ENCODE results near the gene MCM5.
A peak's percentile ranks its signal among the peaks of the same experiment; 100 is the strongest.
"Not testable (repeated sequence)": the region's sequence is repeated elsewhere in the genome, so short reads cannot be mapped to it uniquely, and the experiment has no call there.

MCM5 gene

GRCh38 chr22:35438673-35439364 is 38.9 kb downstream of the MCM5 start:
- H3K4me1 ChIP-seq (ENCODE audit: control insufficient read depth in 2 of 2, insufficient read depth in 2 of 2, low read length in 2 of 2); H3K27me3 ChIP-seq (ENCODE audit: control insufficient read depth in 2 of 2, insufficient read depth in 2 of 2, low read length in 2 of 2); H3K9me3 ChIP-seq (ENCODE audit: control insufficient read depth in 2 of 2, low read length in 2 of 2); H3K9ac ChIP-seq (ENCODE audit: low read depth in 1 of 2, low read length in 2 of 2); H3K4me3 ChIP-seq (ENCODE audit: low read length in 2 of 2); H3K27ac ChIP-seq (ENCODE audit: low read depth in 2 of 2, low read length in 2 of 2); H3K36me3 ChIP-seq (ENCODE audit: control insufficient read depth in 2 of 2, insufficient read depth in 2 of 2, low read length in 2 of 2): not testable (repeated sequence)

GRCh38 chr22:35439365-35439717 is 39.4 kb downstream of the MCM5 start:
- Histone ChIP-seq H3K9me3 (ENCODE audit: control insufficient read depth in 2 of 2, low read length in 2 of 2) (no peaks in the 10 kb centered on the region), H3K4me3 (ENCODE audit: low read length in 2 of 2) (no peak overlapping the region), H3K36me3 (ENCODE audit: control insufficient read depth in 2 of 2, insufficient read depth in 2 of 2, low read length in 2 of 2) (no peaks in the 10 kb centered on the region), H3K4me1 (ENCODE audit: control insufficient read depth in 2 of 2, insufficient read depth in 2 of 2, low read length in 2 of 2) (no peaks in the 10 kb centered on the region), H3K27me3 (ENCODE audit: control insufficient read depth in 2 of 2, insufficient read depth in 2 of 2, low read length in 2 of 2) (no peaks in the 10 kb centered on the region), H3K27ac (ENCODE audit: low read depth in 2 of 2, low read length in 2 of 2) (no peak overlapping the region), H3K9ac (ENCODE audit: low read depth in 1 of 2, low read length in 2 of 2) (no peak overlapping the region)

DNA sequence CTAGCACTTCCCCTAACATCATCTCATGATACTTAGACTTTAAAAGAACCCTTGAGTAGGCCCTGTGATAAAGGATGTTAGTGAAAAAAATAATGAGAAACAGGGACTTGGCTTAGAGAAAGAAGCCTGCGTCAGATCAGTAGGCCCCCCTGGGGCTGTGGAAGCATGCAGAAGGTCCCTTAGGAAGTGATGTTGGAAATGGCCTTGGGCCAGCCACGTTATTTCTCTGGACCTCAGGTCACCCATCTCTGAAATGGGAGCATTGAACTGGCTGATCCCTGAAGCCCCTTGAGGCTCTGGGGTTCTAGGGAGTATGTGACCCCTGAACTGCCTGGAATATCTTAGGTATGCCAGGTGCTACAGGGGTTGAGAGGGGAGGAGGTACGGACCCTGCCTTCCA is 40.2 kb downstream of the MCM5 start:
- Histone ChIP-seq H3K9me3 (ENCODE audit: control insufficient read depth in 2 of 2, low read length in 2 of 2) (no peaks in the 10 kb centered on the region), H3K9ac (ENCODE audit: low read depth in 1 of 2, low read length in 2 of 2) (no peak overlapping the region), H3K4me1 (ENCODE audit: control insufficient read depth in 2 of 2, insufficient read depth in 2 of 2, low read length in 2 of 2) (no peaks in the 10 kb centered on the region), H3K4me3 (ENCODE audit: low read length in 2 of 2) (no peak overlapping the region), H3K36me3 (ENCODE audit: control insufficient read depth in 2 of 2, insufficient read depth in 2 of 2, low read length in 2 of 2) (no peaks in the 10 kb centered on the region), H3K27me3 (ENCODE audit: control insufficient read depth in 2 of 2, insufficient read depth in 2 of 2, low read length in 2 of 2) (no peaks in the 10 kb centered on the region), H3K27ac (ENCODE audit: low read depth in 2 of 2, low read length in 2 of 2) (no peak overlapping the region)

DNA sequence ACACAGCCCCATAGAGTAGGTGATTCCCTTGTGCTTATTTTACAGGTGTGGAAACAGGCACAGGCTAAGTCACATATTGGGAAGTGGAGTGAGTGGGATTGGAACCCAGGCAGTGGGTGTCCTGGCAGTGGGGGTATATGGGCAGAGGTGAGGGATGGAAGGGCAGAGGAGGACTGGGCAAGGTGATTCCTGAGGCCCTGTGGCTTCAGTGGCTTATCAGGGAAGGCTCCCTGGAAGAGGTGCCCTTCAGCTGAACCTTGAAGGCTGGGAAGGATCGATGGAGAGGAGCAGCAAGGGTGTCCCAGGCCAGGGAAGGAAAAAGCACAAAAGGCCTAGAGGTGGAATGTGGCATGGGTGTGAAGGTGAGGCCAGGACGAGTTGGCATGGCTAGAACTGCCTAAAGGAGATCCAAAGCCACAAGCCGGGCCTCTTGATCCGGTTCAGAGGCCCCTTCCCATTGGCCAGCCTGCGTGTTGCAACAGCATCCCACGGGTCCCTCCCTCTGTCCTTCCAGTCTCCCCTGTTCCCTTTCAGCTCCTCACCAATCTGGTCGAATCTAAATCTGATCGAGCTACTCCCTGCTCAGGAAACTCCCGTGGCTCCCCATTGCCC is 41.7 kb downstream of the MCM5 start:
- no peak overlapping the region for H3K27ac ChIP-seq (ENCODE audit: low read depth in 2 of 2, low read length in 2 of 2)
- no peak overlapping the region for H3K4me3 ChIP-seq (ENCODE audit: low read length in 2 of 2)
- no peaks in the 10 kb centered on the region for H3K27me3 ChIP-seq (ENCODE audit: control insufficient read depth in 2 of 2, insufficient read depth in 2 of 2, low read length in 2 of 2)
- H3K9me3 ChIP-seq (ENCODE audit: control insufficient read depth in 2 of 2, low read length in 2 of 2), result no peaks in the 10 kb centered on the region
- H3K4me1 ChIP-seq (ENCODE audit: control insufficient read depth in 2 of 2, insufficient read depth in 2 of 2, low read length in 2 of 2), result peaks cover 0 to under 1% of the 10 kb centered on the region in 2 donors
- no peak overlapping the region for H3K9ac ChIP-seq (ENCODE audit: low read depth in 1 of 2, low read length in 2 of 2)
- no peaks in the 10 kb centered on the region for H3K36me3 ChIP-seq (ENCODE audit: control insufficient read depth in 2 of 2, insufficient read depth in 2 of 2, low read length in 2 of 2)

GRCh38 chr22:35442471-35442870 is 42.5 kb downstream of the MCM5 start:
- H3K4me3 ChIP-seq (ENCODE audit: low read length in 2 of 2), result no peak overlapping the region
- H3K4me1 ChIP-seq (ENCODE audit: control insufficient read depth in 2 of 2, insufficient read depth in 2 of 2, low read length in 2 of 2), result peaks cover 4 to 9% of the 10 kb centered on the region in 2 donors
- H3K36me3 ChIP-seq (ENCODE audit: control insufficient read depth in 2 of 2, insufficient read depth in 2 of 2, low read length in 2 of 2), result no peaks in the 10 kb centered on the region
- H3K9ac ChIP-seq (ENCODE audit: low read depth in 1 of 2, low read length in 2 of 2), result no peak overlapping the region
- no peak overlapping the region for H3K27ac ChIP-seq (ENCODE audit: low read depth in 2 of 2, low read length in 2 of 2)
- no peaks in the 10 kb centered on the region for H3K27me3 ChIP-seq (ENCODE audit: control insufficient read depth in 2 of 2, insufficient read depth in 2 of 2, low read length in 2 of 2)
- no peaks in the 10 kb centered on the region for H3K9me3 ChIP-seq (ENCODE audit: control insufficient read depth in 2 of 2, low read length in 2 of 2)

DNA sequence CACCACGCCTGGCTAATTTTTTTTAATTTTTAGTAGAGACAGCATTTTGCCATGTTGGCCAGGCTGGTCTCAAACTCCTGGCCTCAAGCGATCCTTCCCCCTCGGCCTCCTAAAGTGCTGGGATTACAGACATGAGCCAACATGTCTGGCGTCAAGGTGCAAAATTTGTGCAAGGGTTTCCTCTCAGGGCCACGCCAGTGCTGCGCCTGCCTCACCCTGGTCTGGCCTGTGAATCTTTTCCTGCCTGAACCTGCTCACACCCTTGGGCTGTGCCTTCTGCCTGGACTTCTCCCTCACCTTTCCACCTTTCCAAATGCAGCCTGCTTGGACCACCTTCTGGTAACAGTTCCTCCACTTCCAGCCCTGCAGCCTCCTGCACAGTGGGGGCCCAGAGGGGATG is 43.4 kb downstream of the MCM5 start:
- no peaks in the 10 kb centered on the region for H3K36me3 ChIP-seq (ENCODE audit: control insufficient read depth in 2 of 2, insufficient read depth in 2 of 2, low read length in 2 of 2)
- no peaks in the 10 kb centered on the region for H3K27me3 ChIP-seq (ENCODE audit: control insufficient read depth in 2 of 2, insufficient read depth in 2 of 2, low read length in 2 of 2)
- H3K4me1 ChIP-seq (ENCODE audit: control insufficient read depth in 2 of 2, insufficient read depth in 2 of 2, low read length in 2 of 2), result peaks cover 11 to 17% of the 10 kb centered on the region in 2 donors
- H3K9ac ChIP-seq (ENCODE audit: low read depth in 1 of 2, low read length in 2 of 2), result no peak overlapping the region
- H3K4me3 ChIP-seq (ENCODE audit: low read length in 2 of 2), result no peak overlapping the region
- H3K27ac ChIP-seq (ENCODE audit: low read depth in 2 of 2, low read length in 2 of 2), result no peak overlapping the region
- no peaks in the 10 kb centered on the region for H3K9me3 ChIP-seq (ENCODE audit: control insufficient read depth in 2 of 2, low read length in 2 of 2)

GRCh38 chr22:35443790-35444684 is 44.1 kb downstream of the MCM5 start:
- Histone ChIP-seq H3K9me3 (ENCODE audit: control insufficient read depth in 2 of 2, low read length in 2 of 2) (no peaks in the 10 kb centered on the region), H3K36me3 (ENCODE audit: control insufficient read depth in 2 of 2, insufficient read depth in 2 of 2, low read length in 2 of 2) (no peaks in the 10 kb centered on the region), H3K4me3 (ENCODE audit: low read length in 2 of 2) (no peak overlapping the region), H3K27me3 (ENCODE audit: control insufficient read depth in 2 of 2, insufficient read depth in 2 of 2, low read length in 2 of 2) (no peaks in the 10 kb centered on the region), H3K27ac (ENCODE audit: low read depth in 2 of 2, low read length in 2 of 2) (no peak overlapping the region), H3K9ac (ENCODE audit: low read depth in 1 of 2, low read length in 2 of 2) (no peak overlapping the region), H3K4me1 (ENCODE audit: control insufficient read depth in 2 of 2, insufficient read depth in 2 of 2, low read length in 2 of 2) (peaks cover 13 to 19% of the 10 kb centered on the region in 2 donors)

DNA sequence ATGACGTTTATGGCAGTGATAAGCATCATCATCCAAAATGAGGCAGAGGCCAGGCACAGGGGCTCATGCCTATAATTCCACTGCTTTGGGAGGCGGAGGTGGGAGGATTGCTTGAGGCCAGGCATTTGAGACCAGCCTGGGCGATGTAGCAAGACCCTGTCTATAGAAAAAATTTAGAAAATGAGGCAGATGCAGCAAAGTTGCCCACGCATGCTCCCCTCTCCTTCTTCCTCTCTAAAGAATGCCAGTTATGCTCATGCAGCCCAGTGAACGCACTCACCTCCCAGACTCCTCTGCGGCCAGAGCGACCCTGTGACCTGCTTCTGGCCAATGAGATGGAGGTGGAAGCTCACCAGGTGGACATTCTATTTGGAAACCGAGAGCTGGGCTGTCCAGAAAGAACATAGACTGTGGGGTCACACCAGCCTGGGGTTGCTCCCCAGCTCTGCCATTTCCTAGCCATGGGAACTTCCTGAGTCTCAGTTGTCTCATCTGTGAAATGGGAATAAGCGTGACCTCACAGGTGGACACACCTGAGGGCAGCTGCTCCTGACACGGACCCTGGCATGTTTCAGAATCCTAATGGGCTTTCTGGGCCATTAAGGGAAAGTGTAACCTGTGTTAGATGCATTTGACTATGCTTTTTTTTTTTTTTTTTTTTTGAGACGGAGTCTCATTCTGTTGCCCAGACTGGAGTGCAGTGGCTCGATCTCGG is 44.9 kb downstream of the MCM5 start:
- H3K36me3 ChIP-seq (ENCODE audit: control insufficient read depth in 2 of 2, insufficient read depth in 2 of 2, low read length in 2 of 2), result no peaks in the 10 kb centered on the region

GRCh38 chr22:35445933-35446332 is 46.0 kb downstream of the MCM5 start:
- Histone ChIP-seq H3K4me1 (ENCODE audit: control insufficient read depth in 2 of 2, insufficient read depth in 2 of 2, low read length in 2 of 2) (peaks cover 13 to 19% of the 10 kb centered on the region in 2 donors), H3K9ac (ENCODE audit: low read depth in 1 of 2, low read length in 2 of 2) (no peak overlapping the region)

More for the DNA sequence above, 44.9 kb downstream of the MCM5 start:
- H3K9ac ChIP-seq (ENCODE audit: low read depth in 1 of 2, low read length in 2 of 2), result no peak overlapping the region
- H3K9me3 ChIP-seq (ENCODE audit: control insufficient read depth in 2 of 2, low read length in 2 of 2), result no peaks in the 10 kb centered on the region
- H3K27me3 ChIP-seq (ENCODE audit: control insufficient read depth in 2 of 2, insufficient read depth in 2 of 2, low read length in 2 of 2), result no peaks in the 10 kb centered on the region
- peaks cover 13 to 19% of the 10 kb centered on the region in 2 donors for H3K4me1 ChIP-seq (ENCODE audit: control insufficient read depth in 2 of 2, insufficient read depth in 2 of 2, low read length in 2 of 2)
- H3K4me3 ChIP-seq (ENCODE audit: low read length in 2 of 2), result no peak overlapping the region
- no peak overlapping the region for H3K27ac ChIP-seq (ENCODE audit: low read depth in 2 of 2, low read length in 2 of 2)

More at GRCh38 chr22:35445933-35446332, 46.0 kb downstream of the MCM5 start:
- no peaks in the 10 kb centered on the region for H3K36me3 ChIP-seq (ENCODE audit: control insufficient read depth in 2 of 2, insufficient read depth in 2 of 2, low read length in 2 of 2)
- H3K4me3 ChIP-seq (ENCODE audit: low read length in 2 of 2), result no peak overlapping the region
- peak overlapping the region in 1 of 2 donors; percentile 56 for H3K27ac ChIP-seq (ENCODE audit: low read depth in 2 of 2, low read length in 2 of 2)
- H3K9me3 ChIP-seq (ENCODE audit: control insufficient read depth in 2 of 2, low read length in 2 of 2), result no peaks in the 10 kb centered on the region
- H3K27me3 ChIP-seq (ENCODE audit: control insufficient read depth in 2 of 2, insufficient read depth in 2 of 2, low read length in 2 of 2), result no peaks in the 10 kb centered on the region
